Measurements from ENCODE around the gene NEUROD4. TPM values are rescaled to one million over a fixed set of nuclear protein-coding genes. Genes with fewer than 3 reads are reported as not detected.

The NEUROD4 gene
- polyA plus RNA-seq, 1 experiment, result not detected

GRCh38 chr12:54975272-54975671 is 44.5 kb upstream of the NEUROD4 start:
- Histone ChIP-seq H3K4me3 (ENCODE audit: low read depth, low read length) (no peak overlapping the region), H3K27ac (ENCODE audit: low read depth, low read length) (no peak overlapping the region), H3K9me3 (ENCODE audit: control insufficient read depth, insufficient read depth, low read length) (no peaks in the 10 kb centered on the region), H3K27me3 (ENCODE audit: control insufficient read depth, insufficient read depth, low read length) (no peaks in the 10 kb centered on the region)
- no peak for TF ChIP-seq CTCF (IDR thresholded peaks at IDR 0.05; ENCODE audit: low read depth, low read length)
- POLR2A ChIA-PET, result no interaction called here
- CTCF ChIA-PET, result interaction anchor here (0.7 to 7.8 kb wide), 4 partner anchors 17 to 251 kb away, joined by 3 to 47 read pairs (median 24); no protein-coding TSS in a partner anchor
- no peak for DNase-seq (ENCODE audit: low read depth, low spot score)

- TF ChIP-seq CTCF (IDR thresholded peaks at IDR 0.05; ENCODE audit: low read depth, low read length), result no peak
- Histone ChIP-seq H3K4me3 (ENCODE audit: low read depth, low read length) (no peak overlapping the region), H3K27me3 (ENCODE audit: control insufficient read depth, insufficient read depth, low read length) (no peaks in the 10 kb centered on the region), H3K9me3 (ENCODE audit: control insufficient read depth, insufficient read depth, low read length) (no peaks in the 10 kb centered on the region), H3K27ac (ENCODE audit: low read depth, low read length) (no peak overlapping the region)
- DNase-seq (ENCODE audit: low read depth, low spot score), result no peak
- CTCF ChIA-PET, result interaction anchor here (0.7 to 7.8 kb wide), 5 partner anchors 17 to 252 kb away, joined by 3 to 47 read pairs (median 6); no protein-coding TSS in a partner anchor
- POLR2A ChIA-PET, result no interaction called here
Observed at GRCh38 chr12:54975875-54976274, 43.9 kb upstream of the NEUROD4 start.

- Histone ChIP-seq H3K9me3 (ENCODE audit: control insufficient read depth, insufficient read depth, low read length) (no peaks in the 10 kb centered on the region), H3K4me3 (ENCODE audit: low read depth, low read length) (no peak overlapping the region), H3K27ac (ENCODE audit: low read depth, low read length) (no peak overlapping the region), H3K27me3 (ENCODE audit: control insufficient read depth, insufficient read depth, low read length) (no peaks in the 10 kb centered on the region)
- ChIA-PET CTCF (interaction anchor here (1.2 to 6.1 kb wide), 3 partner anchors 16 to 95 kb away, joined by 4 to 41 read pairs (median 5); no protein-coding TSS in a partner anchor), POLR2A (interaction anchor here (0.7 kb wide), 1 partner anchor 36 kb away, joined by 3 read pairs; no protein-coding TSS in a partner anchor)
- DNase-seq (ENCODE audit: low read depth, low spot score), result no peak
- TF ChIP-seq CTCF (IDR thresholded peaks at IDR 0.05; ENCODE audit: low read depth, low read length), result no peak
Observed at GRCh38 chr12:54977155-54977554, 42.6 kb upstream of the NEUROD4 start.

GRCh38 chr12:54977857-54978256 is 41.9 kb upstream of the NEUROD4 start:
- DNase-seq (ENCODE audit: low read depth, low spot score), result no peak
- H3K9me3 ChIP-seq (ENCODE audit: control insufficient read depth, insufficient read depth, low read length), result no peaks in the 10 kb centered on the region
- H3K27me3 ChIP-seq (ENCODE audit: control insufficient read depth, insufficient read depth, low read length), result no peaks in the 10 kb centered on the region
- no peak for TF ChIP-seq CTCF (IDR thresholded peaks at IDR 0.05; ENCODE audit: low read depth, low read length)
- CTCF ChIA-PET, result interaction anchor here (0.6 to 6.1 kb wide), 3 partner anchors 15 to 218 kb away, joined by 4 to 41 read pairs (median 5); no protein-coding TSS in a partner anchor
- no peak overlapping the region for H3K27ac ChIP-seq (ENCODE audit: low read depth, low read length)
- H3K4me3 ChIP-seq (ENCODE audit: low read depth, low read length), result no peak overlapping the region
- POLR2A ChIA-PET, result no interaction called here

GRCh38 chr12:54980341-54980740 is 39.4 kb upstream of the NEUROD4 start:
- no peak overlapping the region for H3K27ac ChIP-seq (ENCODE audit: low read depth, low read length)
- no peaks in the 10 kb centered on the region for H3K27me3 ChIP-seq (ENCODE audit: control insufficient read depth, insufficient read depth, low read length)
- no peak for DNase-seq (ENCODE audit: low read depth, low spot score)
- TF ChIP-seq CTCF (IDR thresholded peaks at IDR 0.05; ENCODE audit: low read depth, low read length), result no peak
- ChIA-PET CTCF (interaction anchor here (0.8 to 1.2 kb wide), 3 partner anchors 12 to 92 kb away, joined by 3 read pairs; no protein-coding TSS in a partner anchor), POLR2A (no interaction called here)
- H3K9me3 ChIP-seq (ENCODE audit: control insufficient read depth, insufficient read depth, low read length), result no peaks in the 10 kb centered on the region
- H3K4me3 ChIP-seq (ENCODE audit: low read depth, low read length), result no peak overlapping the region

All from AG04450 (cell line).